Right lobe of liver (tissue), 4 donors: ENCODE results near the gene ARHGAP42.

ENCODE experiments used
- CTCF ChIP-seq, 4 donors: fragments of 200-600 bp in 3 of 4; fragments of 450-650 bp in 1 of 4; IDR thresholded peaks; one replicate each; pipeline versions ENCODE4 v1.5.1 to v1.8.0; 2016 to 2022; ENCODE audit warnings: antibody characterized with exemption in 4 of 4, mild to moderate bottlenecking in 2 of 4
- POLR2A ChIP-seq: fragments of 450-650 bp; IDR thresholded peaks from one replicate; pipeline ENCODE4 v1.6.1; 2017; ENCODE audit warnings: antibody characterized with exemption, mild to moderate bottlenecking
- donor health status: DM: no; HTN: no; CAD: no.
- donor health status: DM: no; HTN: no; CAD: no.
- donor health status: DM: no; HTN: yes; CAD: no.

GRCh38 chr11:100715165-100715761, 28.2 kb downstream of the ARHGAP42 start:
- TF ChIP-seq CTCF (IDR thresholded peaks at IDR 0.05), result no peak
- TF ChIP-seq POLR2A, result no peak
